HG03280 (cell line): ENCODE results near the gene SENP8.
"Not testable (repeated sequence)": the region's sequence is repeated elsewhere in the genome, so short reads cannot be mapped to it uniquely, and the experiment has no call there.

Experiments
- ATAC-seq: cut with Tn5 transposase; IDR thresholded peaks from one replicate; pipeline ENCODE4 v1.9.1; 2021; ENCODE audit warnings: mild to moderate bottlenecking, moderate library complexity; ENCODE audit not compliant: unreplicated experiment

SENP8 gene

DNA sequence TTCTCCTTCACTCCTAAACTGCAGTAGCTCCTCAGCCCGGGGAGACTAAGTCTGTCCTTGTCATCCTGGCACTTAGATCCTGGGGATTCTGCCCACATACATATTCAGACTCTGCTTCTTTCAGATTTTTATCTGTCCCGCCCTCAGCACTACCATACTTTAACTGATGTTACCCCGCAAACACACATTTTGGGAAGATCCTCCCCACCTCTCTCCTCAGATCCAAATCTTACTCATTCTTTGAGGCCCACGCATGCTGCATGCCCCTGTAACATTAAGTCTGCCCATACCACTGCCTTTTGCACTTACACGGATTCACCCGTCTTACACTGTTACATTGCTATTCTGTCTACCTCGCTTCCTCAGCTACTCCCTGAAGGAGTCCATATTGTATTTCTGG lies 36.1 kb downstream of the SENP8 start:
- no peak for ATAC-seq

DNA sequence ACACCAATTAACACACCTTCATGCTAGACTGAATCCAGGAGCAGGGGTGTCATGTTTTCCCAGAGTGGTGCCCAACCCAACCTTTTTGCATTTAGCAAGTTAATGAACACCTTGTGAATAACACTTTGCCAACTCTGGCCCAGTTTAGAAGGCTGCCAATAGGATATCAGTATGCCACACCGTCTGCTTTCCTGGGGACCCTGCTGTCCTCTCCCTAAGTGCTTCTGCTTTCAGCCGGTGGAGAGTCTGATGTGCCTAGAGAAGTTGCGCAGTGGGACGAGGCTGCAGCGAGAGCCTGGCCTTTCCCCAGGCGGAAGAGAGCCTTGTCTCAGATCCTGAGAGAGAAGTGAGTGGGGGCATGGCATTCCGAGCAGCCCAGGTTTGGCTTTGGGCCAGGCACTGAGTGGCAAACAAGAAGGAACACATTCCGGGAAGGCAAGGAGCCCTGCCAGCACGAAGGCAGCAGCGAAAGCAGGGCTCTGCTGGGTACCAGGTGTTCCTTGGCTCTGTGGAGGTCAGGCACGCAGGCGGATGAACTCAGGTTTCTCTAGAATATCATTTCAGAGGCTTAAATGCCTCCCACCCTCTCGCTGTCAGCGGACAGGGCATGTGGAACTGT lies 36.9 kb downstream of the SENP8 start:
- no peak for ATAC-seq

- no peak for ATAC-seq
Measured at GRCh38 chr15:72155635-72156616, 37.7 kb downstream of the SENP8 start.

- no peak for ATAC-seq
Measured at GRCh38 chr15:72156928-72157327, 38.7 kb downstream of the SENP8 start.

GRCh38 chr15:72160696-72161245 lies 42.6 kb downstream of the SENP8 start:
- ATAC-seq, result no peak

DNA sequence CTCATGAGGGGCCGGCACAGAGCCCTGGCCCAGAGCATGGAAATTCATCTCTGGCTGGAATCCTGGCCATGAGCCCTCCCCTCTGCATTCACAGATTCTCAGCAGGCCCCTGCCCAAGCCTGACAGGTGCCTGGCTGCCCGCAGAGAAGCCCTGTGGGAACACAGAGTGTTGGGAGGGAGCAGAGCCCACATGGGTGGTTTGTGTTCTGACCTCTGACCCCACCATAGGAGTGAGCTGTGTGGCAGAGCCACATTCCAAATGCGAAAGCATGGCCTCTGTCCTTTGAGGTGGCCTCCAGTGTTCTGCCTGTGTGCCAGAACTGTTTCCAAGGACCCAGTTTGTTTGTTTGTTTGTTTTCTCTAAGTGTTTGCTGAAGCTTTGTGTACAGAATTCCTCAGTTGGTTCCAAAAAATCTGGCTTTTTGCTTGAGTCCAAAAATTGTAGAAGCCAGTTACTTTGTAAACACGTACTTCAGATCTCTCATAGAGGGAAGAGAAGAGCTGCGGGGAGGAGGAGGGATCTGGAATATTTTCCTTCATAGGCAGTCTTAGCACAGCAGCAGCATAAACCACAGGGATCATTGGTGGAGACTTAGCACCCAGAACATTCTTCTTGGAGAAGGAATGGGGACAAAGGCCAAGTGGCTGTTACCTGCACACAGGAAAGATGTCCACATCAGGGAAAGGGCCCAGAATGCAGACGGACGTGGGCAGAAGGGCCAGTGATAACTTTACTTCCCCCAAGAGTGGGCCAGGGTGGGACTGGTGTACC lies 43.3 kb downstream of the SENP8 start:
- ATAC-seq, result no peak

DNA sequence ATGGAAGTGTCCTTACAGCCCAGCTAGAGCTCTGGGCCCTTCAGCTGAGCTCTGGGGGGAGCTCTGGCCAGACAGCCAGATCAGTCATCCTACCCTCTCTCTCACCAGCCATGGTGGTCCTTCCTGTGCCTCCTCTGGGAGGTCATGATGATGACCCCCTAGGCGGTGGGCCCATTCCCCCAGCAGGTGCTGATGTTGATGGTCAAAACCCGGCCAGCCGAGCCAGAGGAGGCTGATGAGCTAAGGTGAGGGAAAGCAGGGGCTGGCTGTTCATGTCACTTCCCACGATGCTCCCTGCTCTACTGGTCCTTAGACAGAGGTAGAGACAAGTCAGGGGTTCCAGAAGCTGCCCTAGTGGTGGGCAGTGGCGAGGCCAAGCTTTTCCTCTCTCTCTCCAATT lies 44.4 kb downstream of the SENP8 start:
- ATAC-seq, result no peak

- no peak for ATAC-seq
Measured at GRCh38 chr15:72163719-72164118, 45.5 kb downstream of the SENP8 start.

DNA sequence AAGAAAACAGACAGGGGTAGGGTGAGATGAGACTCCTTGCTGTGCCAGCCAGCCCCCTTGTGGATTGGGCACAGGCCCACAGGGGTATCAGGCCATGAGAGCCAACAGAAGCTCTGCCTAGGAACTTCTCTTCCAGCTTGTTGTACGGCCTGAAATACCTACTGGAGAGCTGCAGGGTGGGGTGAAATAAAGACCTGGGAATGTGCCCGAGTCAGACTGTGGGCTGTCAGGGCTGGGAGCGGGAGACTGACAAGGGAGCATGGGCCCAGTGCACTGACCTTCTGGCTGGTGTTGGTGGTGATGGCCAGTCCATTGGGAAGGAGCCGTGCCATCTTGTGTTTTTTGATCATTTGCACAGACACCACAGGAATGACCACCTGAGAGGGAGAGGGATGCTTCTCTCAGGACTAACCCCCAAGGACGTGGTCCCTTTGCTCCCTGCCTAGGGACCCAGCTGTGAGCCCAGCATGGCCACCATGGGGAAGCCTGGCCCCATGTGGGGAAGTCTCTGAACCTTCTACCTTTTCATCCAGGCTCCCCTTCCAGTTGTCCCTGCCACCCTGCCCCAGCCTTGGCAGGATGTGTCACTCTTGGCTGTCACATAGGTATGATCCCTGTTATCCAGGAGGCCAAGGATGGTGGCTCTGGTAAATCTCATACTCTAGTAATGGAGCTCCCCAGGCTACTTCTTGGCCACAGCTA lies 48.7 kb downstream of the SENP8 start:
- ATAC-seq, result no peak

GRCh38 chr15:72167445-72167844 lies 49.2 kb downstream of the SENP8 start:
- ATAC-seq, result no peak

DNA sequence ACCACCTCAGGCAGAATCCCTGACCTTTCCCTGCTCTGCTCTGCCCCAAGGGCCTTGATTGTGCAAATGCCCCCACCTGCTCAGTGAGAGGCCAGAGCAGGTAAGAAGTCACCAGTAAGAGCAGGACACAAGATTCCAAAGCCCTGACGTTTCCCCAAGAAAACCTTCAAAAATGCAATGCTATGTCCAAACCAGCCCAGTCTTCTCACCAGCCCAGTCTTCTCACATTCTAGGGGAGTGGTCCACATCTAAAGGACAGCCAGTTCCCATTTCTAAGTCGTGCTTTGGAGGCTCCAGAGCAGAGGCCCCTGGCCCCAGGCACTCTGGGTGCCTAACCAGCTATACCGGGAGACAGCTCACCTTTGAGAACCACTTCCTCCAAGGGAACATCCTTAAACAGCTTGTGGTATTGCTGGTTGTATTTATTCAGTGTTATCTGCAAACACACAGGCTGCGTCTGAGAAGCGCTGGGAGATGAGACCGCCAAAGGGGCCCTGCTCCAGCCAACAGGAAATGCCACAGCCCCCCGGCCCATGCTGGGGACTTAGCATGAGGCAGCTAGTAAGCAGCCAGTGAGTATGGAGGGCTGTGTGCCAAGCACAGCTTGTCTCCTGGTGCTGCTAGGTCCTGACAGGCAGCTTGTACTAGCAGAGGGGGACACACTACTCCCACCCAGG lies 50.1 kb downstream of the SENP8 start:
- no peak for ATAC-seq

DNA sequence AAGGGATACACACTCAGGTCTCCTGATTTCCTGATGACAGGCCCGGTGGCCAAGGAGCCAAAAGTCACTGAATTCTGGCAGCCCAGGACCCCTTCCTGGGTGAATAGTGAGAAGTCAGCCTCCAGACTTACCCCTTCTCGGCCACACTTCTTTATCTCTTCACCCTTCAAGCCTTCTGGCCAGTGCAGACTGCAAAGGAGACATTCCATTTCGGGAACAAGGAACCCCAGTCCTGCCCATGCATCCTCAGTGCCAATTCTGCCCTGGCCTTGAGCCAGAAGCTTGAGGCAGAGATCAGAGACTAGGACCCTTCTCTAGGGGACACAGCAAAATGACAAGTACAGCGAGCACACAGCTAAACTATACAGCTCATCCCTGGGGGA lies 50.6 kb downstream of the SENP8 start:
- ATAC-seq, result no peak

GRCh38 chr15:72169236-72169920 lies 51.2 kb downstream of the SENP8 start:
- no peak for ATAC-seq

DNA sequence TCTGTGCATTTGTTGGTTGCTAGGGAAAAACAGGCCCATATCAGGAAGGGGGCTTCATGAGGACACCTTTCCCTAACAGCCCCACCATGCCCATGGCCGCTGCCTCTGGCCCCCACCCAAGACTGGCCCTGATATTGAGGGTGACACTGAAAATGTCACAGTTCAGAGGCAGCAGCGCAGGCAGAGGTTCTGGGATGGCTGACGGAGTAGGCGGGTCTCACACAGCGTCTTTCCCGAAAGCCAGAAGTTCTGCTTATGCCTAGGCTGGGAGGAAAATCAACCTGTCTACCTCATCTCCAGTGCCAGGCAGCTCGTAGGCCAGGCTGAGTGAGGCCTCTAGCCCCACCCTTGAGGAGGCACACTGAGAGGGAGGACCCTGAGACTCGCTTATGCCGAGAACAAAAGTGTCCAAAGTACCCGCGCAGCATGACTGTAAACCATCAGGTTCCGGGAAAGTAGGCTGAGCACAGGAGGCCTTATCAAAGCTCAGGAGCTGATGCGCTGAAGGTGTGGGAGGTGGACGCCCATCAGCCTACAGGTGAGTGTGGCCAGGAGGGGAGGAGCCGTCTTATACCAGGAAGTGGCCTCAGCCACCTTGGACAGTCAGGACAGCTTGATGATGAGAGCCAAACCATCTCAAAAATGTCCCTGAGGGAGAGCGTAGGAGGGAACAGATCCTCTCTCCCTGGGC lies 51.9 kb downstream of the SENP8 start:
- no peak for ATAC-seq

- ATAC-seq, result no peak
Measured at GRCh38 chr15:72170691-72171090, 52.5 kb downstream of the SENP8 start.

DNA sequence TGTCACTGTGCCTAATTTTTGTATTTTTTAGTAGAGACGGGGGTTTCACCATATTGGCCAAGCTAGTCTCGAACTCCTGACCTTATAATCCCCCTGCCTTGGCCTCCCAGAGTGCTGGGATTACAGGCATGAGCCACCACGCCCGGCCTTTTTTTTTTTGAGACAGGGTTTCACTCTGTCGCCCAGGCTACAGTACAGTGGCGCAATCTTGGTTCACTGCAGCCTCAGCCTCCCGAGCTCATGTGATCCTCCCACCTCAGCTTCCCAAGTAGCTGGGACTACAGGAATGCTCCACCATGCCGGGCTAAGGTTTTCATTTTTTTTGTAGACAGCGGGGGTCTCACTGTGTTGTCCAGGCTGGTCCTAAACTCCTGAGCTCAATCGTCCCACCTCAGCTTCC lies 53.8 kb downstream of the SENP8 start:
- ATAC-seq, result not testable (repeated sequence)

DNA sequence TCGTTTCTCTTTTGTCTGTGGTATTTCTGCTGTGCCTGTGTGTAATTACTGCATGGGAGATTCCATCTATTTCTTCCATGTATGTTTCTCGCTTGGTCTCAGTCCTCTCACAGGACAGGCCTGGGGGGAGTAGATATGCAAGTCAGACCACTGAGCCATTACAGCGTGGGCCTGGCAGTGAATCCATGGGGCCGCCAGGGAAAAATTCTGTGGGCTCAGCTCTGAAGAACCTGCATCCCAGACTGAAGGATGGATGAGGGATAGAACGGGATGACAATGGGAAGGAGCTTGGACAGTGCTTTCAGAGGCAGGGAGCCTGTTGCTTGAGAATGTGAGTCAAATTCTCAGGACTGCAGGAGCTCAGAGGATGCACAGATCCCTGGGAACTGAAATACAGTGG lies 54.6 kb downstream of the SENP8 start:
- no peak for ATAC-seq

DNA sequence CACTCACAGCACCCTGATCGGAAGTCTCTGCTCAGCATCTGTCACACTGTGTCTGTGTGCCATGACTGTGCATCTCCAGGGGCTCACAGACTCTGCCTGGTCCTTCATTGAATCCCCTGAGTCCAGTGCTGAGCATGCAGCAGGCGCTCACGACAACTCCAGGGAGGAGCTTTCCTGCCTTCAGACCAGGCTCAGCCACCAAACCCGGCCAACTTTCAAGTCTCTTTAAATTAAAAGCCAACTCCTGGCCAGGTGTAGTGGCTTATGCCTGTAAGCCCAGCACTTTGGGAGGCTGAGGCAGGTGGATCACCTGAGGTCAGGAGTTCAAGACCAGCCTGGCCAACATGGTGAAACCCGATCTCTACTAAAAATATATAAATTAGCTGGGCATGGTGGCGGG lies 55.2 kb downstream of the SENP8 start:
- ATAC-seq, result no peak
